MM.1S (cell line): ENCODE data around the gene SLBP.

Experiments
- DNase-seq: peaks from one replicate; pipeline ENCODE4 v3.0.0-alpha.2; 2015
- H2AFZ ChIP-seq: fragments of 300-600 bp; sonication (generic); 2 replicates; pipeline ENCODE4 v1.6.0; 2016; ENCODE audit warnings: antibody characterized with exemption, low read length
- H3F3A ChIP-seq: fragments of 300-600 bp; sonication (generic); 2 replicates; pipeline ENCODE4 v1.6.1; 2016; ENCODE audit warnings: mild to moderate bottlenecking, antibody characterized with exemption, low read length, moderate library complexity, mixed read lengths; ENCODE audit not compliant: insufficient read depth
- H3K27ac ChIP-seq: fragments of 300-600 bp; sonication (generic); 2 replicates; pipeline ENCODE4 v1.5.1; 2016; ENCODE audit warnings: mild to moderate bottlenecking, low read length
- H3K27me3 ChIP-seq: fragments of 300-600 bp; sonication (generic); replicated peaks from 2 replicates; pipeline ENCODE4 v1.6.0; 2016; ENCODE audit warnings: low read length; ENCODE audit not compliant: insufficient read depth
- H3K36me3 ChIP-seq: fragments of 300-600 bp; sonication (generic); replicated peaks from 2 replicates; pipeline ENCODE4 v1.6.1; 2016; ENCODE audit warnings: mild to moderate bottlenecking, low read length, mixed read lengths; ENCODE audit not compliant: insufficient read depth
- H3K4me1 ChIP-seq: fragments of 300-600 bp; sonication (generic); 2 replicates; pipeline ENCODE4 v1.6.1; 2016; ENCODE audit warnings: low read length, mixed read lengths
- H3K4me2 ChIP-seq: fragments of 300-600 bp; sonication (generic); 2 replicates; pipeline ENCODE4 v1.6.0; 2016; ENCODE audit warnings: low read depth, low read length
- H3K4me3 ChIP-seq: fragments of 300-600 bp; sonication (generic); 2 replicates; pipeline ENCODE4 v1.5.1; 2016; ENCODE audit warnings: low read length, mixed read lengths
- H3K79me2 ChIP-seq: fragments of 300-600 bp; sonication (generic); 2 replicates; pipeline ENCODE4 v1.6.1; 2016; ENCODE audit warnings: mixed run types, low read length, mixed read lengths
- H3K9ac ChIP-seq: fragments of 300-600 bp; sonication (generic); 2 replicates; pipeline ENCODE4 v1.6.1; 2016; ENCODE audit warnings: low read length, mixed read lengths
- H3K9me2 ChIP-seq: fragments of 300-600 bp; sonication (generic); replicated peaks from 2 replicates; pipeline ENCODE4 v1.6.1; 2016; ENCODE audit warnings: mild to moderate bottlenecking, low read length, mixed read lengths; ENCODE audit not compliant: insufficient read depth
- H3K9me3 ChIP-seq: fragments of 300-600 bp; sonication (generic); replicated peaks from 2 replicates; pipeline ENCODE4 v1.6.1; 2016; ENCODE audit warnings: mild to moderate bottlenecking, low read length, mixed read lengths; ENCODE audit not compliant: insufficient read depth
- H4K20me1 ChIP-seq: fragments of 300-600 bp; sonication (generic); 2 replicates; pipeline ENCODE4 v1.6.1; 2016; ENCODE audit warnings: mild to moderate bottlenecking, low read length, moderate library complexity, mixed read lengths; ENCODE audit not compliant: insufficient read depth
- CTCF ChIP-seq: fragments of 300-600 bp; sonication (generic); IDR thresholded peaks from 2 replicates; pipeline ENCODE4 v1.5.1; 2016; ENCODE audit warnings: antibody characterized with exemption, low read length, mixed read lengths
- EZH2 ChIP-seq: fragments of 300-600 bp; sonication (generic); optimal IDR thresholded peaks from 2 replicates; pipeline ENCODE3; 2017; ENCODE audit warnings: low read depth, mild to moderate bottlenecking, antibody characterized with exemption, low read length, mixed read lengths
- EZH2phosphoT487 ChIP-seq: fragments of 300-600 bp; sonication (generic); IDR thresholded peaks from 2 replicates; pipeline ENCODE4 v1.6.1; 2018; ENCODE audit warnings: antibody characterized with exemption, low read length

SLBP gene

GRCh38 chr4:1711571-1712215 is 426 bp downstream of the SLBP start:
- H3K27ac ChIP-seq, result peak overlapping the region; percentile 100; the same call in 1 of the 2 replicates
- TF ChIP-seq EZH2phosphoT487 (no peak), EZH2 (no peak), CTCF (no peak)
- DNase-seq, result peak; percentile 31
- peaks cover 13% of the 10 kb centered on the region for H3K4me1 ChIP-seq
- peaks cover 34% of the 10 kb centered on the region for H4K20me1 ChIP-seq
- H3K9me2 ChIP-seq, result no peaks in the 10 kb centered on the region
- H3F3A ChIP-seq, result peaks cover 16% of the 10 kb centered on the region
- H3K4me2 ChIP-seq, result peak overlapping the region; percentile 74
- peak overlapping the region; percentile 16 for H2AFZ ChIP-seq
- H3K79me2 ChIP-seq, result peaks cover 90% of the 10 kb centered on the region
- H3K9ac ChIP-seq, result peak overlapping the region; percentile 99
- H3K27me3 ChIP-seq, result no peaks in the 10 kb centered on the region
- H3K9me3 ChIP-seq, result no peaks in the 10 kb centered on the region
- no peaks in the 10 kb centered on the region for H3K36me3 ChIP-seq
- H3K4me3 ChIP-seq, result peak overlapping the region; percentile 95

DNA sequence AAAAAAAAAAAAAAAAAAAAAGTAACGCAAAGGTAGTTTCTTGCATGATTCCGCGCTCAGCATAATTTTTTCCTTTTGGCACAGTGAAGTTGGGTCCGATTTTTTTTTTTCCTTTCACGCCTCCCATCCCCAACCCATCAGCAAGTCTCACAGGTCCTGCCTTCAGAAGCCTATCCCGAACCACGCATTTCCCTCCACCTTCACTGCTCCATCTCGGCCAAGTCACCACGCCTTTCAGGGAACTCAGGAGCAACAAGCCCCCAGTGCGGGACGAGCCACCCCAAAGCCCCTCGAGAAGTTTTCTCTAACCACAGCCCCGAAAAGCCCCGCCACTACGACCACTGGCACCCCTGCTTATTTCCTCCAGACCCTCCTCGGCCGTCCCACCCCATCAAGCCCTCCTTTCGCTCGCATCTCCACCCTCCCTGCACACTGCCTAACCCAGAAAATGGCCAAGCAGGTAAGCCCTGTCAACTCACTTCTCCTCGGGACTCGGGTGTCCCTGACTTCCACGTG is 1.0 kb downstream of the SLBP start:
- H3K9me2 ChIP-seq, result no peaks in the 10 kb centered on the region
- H2AFZ ChIP-seq, result peak overlapping the region; percentile 16; the same call in 1 of the 2 replicates
- H4K20me1 ChIP-seq, result peaks cover 39% of the 10 kb centered on the region
- peak overlapping the region; percentile 95 for H3K4me3 ChIP-seq
- H3K27ac ChIP-seq, result peak overlapping the region; percentile 100; the same call in 1 of the 2 replicates
- H3K27me3 ChIP-seq, result no peaks in the 10 kb centered on the region
- H3K4me2 ChIP-seq, result peak overlapping the region; percentile 74
- no peaks in the 10 kb centered on the region for H3K9me3 ChIP-seq
- peak overlapping the region; percentile 99 for H3K9ac ChIP-seq
- H3K36me3 ChIP-seq, result peaks cover 2% of the 10 kb centered on the region; the same call in 1 of the 2 replicates
- H3K4me1 ChIP-seq, result peaks cover 13% of the 10 kb centered on the region
- no peak for TF ChIP-seq CTCF
- TF ChIP-seq EZH2phosphoT487, result no peak
- TF ChIP-seq EZH2, result no peak
- no peak for DNase-seq
- H3F3A ChIP-seq, result peaks cover 16% of the 10 kb centered on the region
- H3K79me2 ChIP-seq, result peaks cover 90% of the 10 kb centered on the region

DNA sequence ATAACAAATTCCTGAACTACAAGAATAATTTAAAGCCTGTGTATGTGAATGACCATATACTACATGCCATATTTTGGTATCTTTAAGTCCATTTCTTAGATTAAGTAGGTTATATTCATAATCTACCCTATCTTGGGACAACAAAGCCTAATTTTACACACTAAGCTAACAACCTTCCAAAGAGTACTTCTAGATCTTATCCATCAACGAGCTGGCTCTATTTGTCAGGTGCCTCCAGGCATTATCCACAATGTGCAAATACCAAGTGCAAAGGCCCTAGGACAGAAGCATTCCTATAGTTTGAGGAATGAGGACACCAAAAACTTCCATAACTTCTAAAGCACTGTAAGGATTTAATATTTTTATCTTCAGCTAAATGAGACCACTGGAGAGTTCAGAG is 3.5 kb downstream of the SLBP start:
- Histone ChIP-seq H3K79me2 (peaks cover 90% of the 10 kb centered on the region), H4K20me1 (peaks cover 55% of the 10 kb centered on the region), H3K9me2 (no peaks in the 10 kb centered on the region), H3K27me3 (no peaks in the 10 kb centered on the region), H3K9ac (no peak overlapping the region), H3K4me3 (no peak overlapping the region), H3K4me1 (peaks cover 9% of the 10 kb centered on the region), H3K27ac (no peak overlapping the region), H3K36me3 (peaks cover 14% of the 10 kb centered on the region), H3K4me2 (peak overlapping the region; percentile 21; the same call in 1 of the 2 replicates), H3K9me3 (no peaks in the 10 kb centered on the region), H3F3A (peaks cover 13% of the 10 kb centered on the region), H2AFZ (no peak overlapping the region)
- DNase-seq, result no peak
- TF ChIP-seq CTCF (no peak), EZH2phosphoT487 (no peak), EZH2 (no peak)
